H9 (cell line): ENCODE results near the gene GDPD4. TPM values are rescaled to one million over a fixed set of nuclear protein-coding genes. Genes with fewer than 3 reads are reported as not detected.

Source experiments
- DNase-seq: peaks from one replicate; pipeline ENCODE4 v3.0.0-alpha.2; 2017
- H2AFZ ChIP-seq: one replicate; pipeline ENCODE4 v1.6.1; 2013; ENCODE audit warnings: mild to moderate bottlenecking, low read length, control low read depth, moderate library complexity
- H2AK5ac ChIP-seq: 2 replicates; pipeline ENCODE4 v1.6.1; 2013; ENCODE audit warnings: low read length, control low read depth, mixed read lengths; ENCODE audit not compliant: insufficient read length
- H2BK120ac ChIP-seq: one replicate; pipeline ENCODE4 v1.6.1; 2013; ENCODE audit warnings: low read depth, mild to moderate bottlenecking, low read length, control low read depth, inconsistent platforms; ENCODE audit not compliant: poor library complexity, severe bottlenecking
- H2BK12ac ChIP-seq: 2 replicates; pipeline ENCODE4 v1.6.1; 2013; ENCODE audit warnings: low read length, control low read depth, mixed read lengths, low read depth; ENCODE audit not compliant: insufficient read length
- H2BK15ac ChIP-seq: 2 replicates; pipeline ENCODE4 v1.6.1; 2013; ENCODE audit warnings: low read depth, low read length, control low read depth
- H2BK20ac ChIP-seq: one replicate; pipeline ENCODE4 v1.6.1; 2013; ENCODE audit warnings: low read depth, mild to moderate bottlenecking, low read length, control low read depth, inconsistent platforms; ENCODE audit not compliant: poor library complexity, severe bottlenecking
- H2BK5ac ChIP-seq: 2 replicates; pipeline ENCODE4 v1.6.1; 2013; ENCODE audit warnings: low read length, control low read depth, mixed read lengths; ENCODE audit not compliant: insufficient read length
- H3K14ac ChIP-seq: 2 replicates; pipeline ENCODE4 v1.6.1; 2013; ENCODE audit warnings: low read length, control low read depth; ENCODE audit not compliant: insufficient read depth
- H3K18ac ChIP-seq: 2 replicates; pipeline ENCODE4 v1.6.1; 2013; ENCODE audit warnings: low read depth, mild to moderate bottlenecking, mixed read lengths, low read length, control low read depth; ENCODE audit not compliant: insufficient read length
- H3K23ac ChIP-seq: 2 replicates; pipeline ENCODE4 v1.6.1; 2013; ENCODE audit warnings: low read length, control low read depth, mixed read lengths, low read depth; ENCODE audit not compliant: insufficient read length
- H3K23me2 ChIP-seq: 2 replicates; pipeline ENCODE4 v1.6.1; 2013; ENCODE audit warnings: low read depth, mild to moderate bottlenecking, mixed read lengths, low read length, control low read depth; ENCODE audit not compliant: insufficient read length, poor library complexity, severe bottlenecking
- H3K27ac ChIP-seq: 2 replicates; pipeline ENCODE4 v1.5.1; 2013; ENCODE audit warnings: low read length, control low read depth, mixed read lengths, low read depth; ENCODE audit not compliant: insufficient read length
- H3K27me3 ChIP-seq: 2 replicates; pipeline ENCODE4 v1.6.1; 2013; ENCODE audit warnings: low read length, control low read depth, inconsistent platforms; ENCODE audit not compliant: insufficient read depth
- H3K4ac ChIP-seq: 2 replicates; pipeline ENCODE4 v1.6.1; 2013; ENCODE audit warnings: low read depth, mild to moderate bottlenecking, control low read depth, inconsistent platforms, low read length, moderate library complexity
- H3K4me1 ChIP-seq: 2 replicates; pipeline ENCODE4 v1.6.1; 2013; ENCODE audit warnings: low read length, control low read depth, inconsistent platforms; ENCODE audit not compliant: insufficient read depth
- H3K4me2 ChIP-seq: 2 replicates; pipeline ENCODE4 v1.6.1; 2013; ENCODE audit warnings: low read length, control low read depth, mixed read lengths; ENCODE audit not compliant: insufficient read length, insufficient read depth
- H3K56ac ChIP-seq: 2 replicates; pipeline ENCODE4 v1.6.1; 2013; ENCODE audit warnings: low read depth, mild to moderate bottlenecking, mixed read lengths, low read length, control low read depth; ENCODE audit not compliant: insufficient read length
- H3K79me1 ChIP-seq: 2 replicates; pipeline ENCODE4 v1.6.1; 2013; ENCODE audit warnings: low read depth, mild to moderate bottlenecking, moderate library complexity, low read length, control low read depth, inconsistent platforms; ENCODE audit not compliant: insufficient read depth, poor library complexity, severe bottlenecking
- H3K79me2 ChIP-seq: 2 replicates; pipeline ENCODE4 v1.6.1; 2013; ENCODE audit warnings: low read length, control low read depth, inconsistent platforms; ENCODE audit not compliant: insufficient read depth
- H3K9ac ChIP-seq: 2 replicates; pipeline ENCODE4 v1.6.1; 2013; ENCODE audit warnings: low read length, control low read depth, mixed read lengths; ENCODE audit not compliant: insufficient read length; ENCODE audit errors: extremely low read depth
- H3K9me3 ChIP-seq: one replicate; pipeline ENCODE4 v1.6.1; 2013; ENCODE audit warnings: low read depth, low read length, inconsistent platforms; ENCODE audit not compliant: control insufficient read depth
- H3T11ph ChIP-seq: one replicate; pipeline ENCODE4 v1.6.1; 2013; ENCODE audit warnings: mild to moderate bottlenecking, low read length, control low read depth, inconsistent platforms
- H4K20me1 ChIP-seq: one replicate; pipeline ENCODE4 v1.6.1; 2013; ENCODE audit not compliant: control insufficient read depth, insufficient read length, insufficient read depth
- H4K5ac ChIP-seq: 2 replicates; pipeline ENCODE4 v1.6.1; 2013; ENCODE audit warnings: low read depth, mild to moderate bottlenecking, mixed read lengths, low read length, control low read depth; ENCODE audit not compliant: insufficient read length
- H4K8ac ChIP-seq: replicated peaks from 2 replicates; pipeline ENCODE4 v1.6.1; 2013; ENCODE audit warnings: low read length, control low read depth, mixed read lengths, low read depth; ENCODE audit not compliant: insufficient read length
- H4K91ac ChIP-seq: 2 replicates; pipeline ENCODE4 v1.6.1; 2013; ENCODE audit warnings: low read depth, mild to moderate bottlenecking, moderate library complexity, mixed read lengths, low read length, control low read depth; ENCODE audit not compliant: insufficient read length
- H3K27ac Mint-ChIP-seq, 3 experiments: 2 replicates in 2 of 3; 3 replicates in 1 of 3; pipeline ENCODE4 v1.8.0; 2020 to 2021; ENCODE audit warnings: mixed read lengths in 3 of 3, mild to moderate bottlenecking in 1 of 3, moderate library complexity in 1 of 3
- H3K27me3 Mint-ChIP-seq: 2 replicates; pipeline ENCODE4 v1.8.0; 2021; ENCODE audit warnings: low read depth, mild to moderate bottlenecking, moderate library complexity, mixed read lengths
- H3K36me3 Mint-ChIP-seq, 3 experiments: 2 replicates in 2 of 3; 3 replicates in 1 of 3; pipeline ENCODE4 v1.8.0; 2020 to 2021; ENCODE audit warnings: low read depth in 3 of 3, mixed read lengths in 3 of 3; ENCODE audit not compliant: insufficient read depth in 1 of 3
- H3K4me1 Mint-ChIP-seq, 2 experiments: 2 replicates each; pipeline ENCODE4 v1.8.0; 2020; ENCODE audit warnings: mixed read lengths in 2 of 2
- H3K4me3 Mint-ChIP-seq, 2 experiments: 2 replicates in 1 of 2; 3 replicates in 1 of 2; pipeline ENCODE4 v1.8.0; 2020 to 2021; ENCODE audit warnings: mild to moderate bottlenecking in 2 of 2, mixed read lengths in 2 of 2, moderate library complexity in 1 of 2
- H3K9me3 Mint-ChIP-seq, 2 experiments: 2 replicates in 1 of 2; 3 replicates in 1 of 2; pipeline ENCODE4 v1.8.0; 2020; ENCODE audit warnings: mild to moderate bottlenecking in 2 of 2, mixed read lengths in 2 of 2, moderate library complexity in 1 of 2
- CTCF ChIP-seq: fragments of 200-600 bp; sonication (generic); conservative IDR thresholded peaks from 3 replicates; pipeline ENCODE4 v1.8.0; 2021; ENCODE audit warnings: antibody characterized with exemption, mild to moderate bottlenecking
- WGBS: extraction: QIAGEN DNeasy Blood & Tissue Kit; methylation state at CpG from one replicate; pipeline ENCODE4 v1.1.7; 2013; ENCODE audit warnings: missing lambda C conversion rate, low lambda C conversion rate, mixed read lengths; ENCODE audit not compliant: insufficient read length; ENCODE audit errors: extremely low coverage; 5-methylcytosine and 5-hydroxymethylcytosine counted together
- total RNA-seq: library from RNA; stranded (reverse); gene quantifications from 2 replicates; pipeline ENCODE4 v1.2.1, GENCODE V29; 2021

Gene GDPD4
- total RNA-seq, 1 experiment from 2014 or later, result not detected

GRCh38 chr11:77195071-77195755 is 106.3 kb downstream of the GDPD4 start:
- peaks cover 4% of the 10 kb centered on the region for H4K20me1 ChIP-seq

More at GRCh38 chr11:77195071-77195755, 106.3 kb downstream of the GDPD4 start:
- H3K9ac ChIP-seq, result no peak overlapping the region
- no peak overlapping the region for H2BK5ac ChIP-seq
- no CpG with 5 or more reads among the region's 16 CpGs for WGBS
- H3K4me2 ChIP-seq, result no peak overlapping the region
- H3K79me1 ChIP-seq, result no peaks in the 10 kb centered on the region
- no peak overlapping the region for H2BK12ac ChIP-seq
- no peak overlapping the region for H2BK15ac ChIP-seq
- no peak overlapping the region for H3K23ac ChIP-seq
- no peak overlapping the region for H2AFZ ChIP-seq
- H3K4ac ChIP-seq, result no peak overlapping the region
- H3K4me1 ChIP-seq, result no peaks in the 10 kb centered on the region
- no peaks in the 10 kb centered on the region for H3K9me3 ChIP-seq
- H4K5ac ChIP-seq, result no peak overlapping the region
- TF ChIP-seq CTCF, result no peak
- Mint-ChIP-seq H3K4me1 (peaks cover 2 to 5% of the 10 kb centered on the region in 2 experiments), H3K9me3 (no peaks in the 10 kb centered on the region), H3K36me3 (no peaks in the 10 kb centered on the region), H3K27ac (no peak overlapping the region), H3K27me3 (no peaks in the 10 kb centered on the region), H3K4me3 (no peak overlapping the region)
- H2BK20ac ChIP-seq, result no peak overlapping the region
- no peaks in the 10 kb centered on the region for H3K23me2 ChIP-seq
- no peak for DNase-seq
- H3K14ac ChIP-seq, result no peak overlapping the region
- H3K56ac ChIP-seq, result no peak overlapping the region
- no peak overlapping the region for H4K91ac ChIP-seq
- no peak overlapping the region for H3K27ac ChIP-seq
- no peaks in the 10 kb centered on the region for H3K79me2 ChIP-seq
- no peak overlapping the region for H3K18ac ChIP-seq
- no peaks in the 10 kb centered on the region for H3K27me3 ChIP-seq
- H2AK5ac ChIP-seq, result no peak overlapping the region
- no peak overlapping the region for H3T11ph ChIP-seq
- no peak overlapping the region for H2BK120ac ChIP-seq
- no peak overlapping the region for H4K8ac ChIP-seq
